ENCODE measurements around the gene CYB561.

GRCh38 chr17:63445571-63445953 is 544 bp downstream of the CYB561 start:
- TF ChIP-seq EZH2 (IDR thresholded peaks at IDR 0.05) = no peak
- TF ChIP-seq REST (IDR thresholded peaks at IDR 0.05; ENCODE audit: low read depth) = no peak
- TF ChIP-seq, protein P1, sequence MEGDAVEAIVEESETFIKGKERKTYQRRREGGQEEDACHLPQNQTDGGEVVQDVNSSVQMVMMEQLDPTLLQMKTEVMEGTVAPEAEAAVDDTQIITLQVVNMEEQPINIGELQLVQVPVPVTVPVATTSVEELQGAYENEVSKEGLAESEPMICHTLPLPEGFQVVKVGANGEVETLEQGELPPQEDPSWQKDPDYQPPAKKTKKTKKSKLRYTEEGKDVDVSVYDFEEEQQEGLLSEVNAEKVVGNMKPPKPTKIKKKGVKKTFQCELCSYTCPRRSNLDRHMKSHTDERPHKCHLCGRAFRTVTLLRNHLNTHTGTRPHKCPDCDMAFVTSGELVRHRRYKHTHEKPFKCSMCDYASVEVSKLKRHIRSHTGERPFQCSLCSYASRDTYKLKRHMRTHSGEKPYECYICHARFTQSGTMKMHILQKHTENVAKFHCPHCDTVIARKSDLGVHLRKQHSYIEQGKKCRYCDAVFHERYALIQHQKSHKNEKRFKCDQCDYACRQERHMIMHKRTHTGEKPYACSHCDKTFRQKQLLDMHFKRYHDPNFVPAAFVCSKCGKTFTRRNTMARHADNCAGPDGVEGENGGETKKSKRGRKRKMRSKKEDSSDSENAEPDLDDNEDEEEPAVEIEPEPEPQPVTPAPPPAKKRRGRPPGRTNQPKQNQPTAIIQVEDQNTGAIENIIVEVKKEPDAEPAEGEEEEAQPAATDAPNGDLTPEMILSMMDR (IDR thresholded peaks at IDR 0.05 in 2 of 3, conservative IDR thresholded peaks at IDR 0.05 in 1 of 3; ENCODE audit: borderline replicate concordance in 1 of 3, insufficient read depth in 1 of 3, low read depth in 2 of 3, low read length in 2 of 3) = no peak
- no peak for TF ChIP-seq SIN3A (IDR thresholded peaks at IDR 0.05; ENCODE audit: low read depth)
- no peak for TF ChIP-seq CEBPB (IDR thresholded peaks at IDR 0.05; ENCODE audit: low read depth)
- no peak for TF ChIP-seq EZH2phosphoT487 (IDR thresholded peaks at IDR 0.05; ENCODE audit: borderline replicate concordance)
- no peak for TF ChIP-seq POLR2A (IDR thresholded peaks at IDR 0.05; ENCODE audit: borderline replicate concordance, extremely low read depth, insufficient read depth, insufficient read length)

Measured in HCT116 (cell line).